Measurements from ENCODE around the gene TMEM187. TPM values are rescaled to one million over a fixed set of nuclear protein-coding genes. Genes with fewer than 3 reads are reported as not detected.
A peak's percentile ranks its signal among the peaks of the same experiment; 100 is the strongest.

TMEM187 gene
- total and polyA plus RNA-seq, 2 donors (not counting 3 experiments of a cell fraction or from before 2014, with no cell fraction given) = 2.6 to 15.7 TPM

- H3K9ac ChIP-seq (replicated peaks; ENCODE audit: extremely low read depth, insufficient read depth, low read length) = no peak overlapping the region
- H4K20me1 ChIP-seq (replicated peaks; ENCODE audit: control insufficient read depth, extremely low read depth, insufficient read depth, low read length) = no peaks in the 10 kb centered on the region
- H3K4me2 ChIP-seq (ENCODE audit: insufficient read depth, low read length) = no peak overlapping the region
- POLR2A ChIA-PET = no interaction called here
- peak overlapping the region; percentile 48 for H2AFZ ChIP-seq (ENCODE audit: low read depth, low read length)
- H3K36me3 ChIP-seq (ENCODE audit: control insufficient read depth in 2 of 2, extremely low read depth in 1 of 2, insufficient read depth in 2 of 2, low read length in 2 of 2) = no peaks in the 10 kb centered on the region
- H3K27ac ChIP-seq (ENCODE audit: insufficient read depth, low read depth, low read length) = no peak overlapping the region
- no peak overlapping the region for H3K4me3 ChIP-seq (replicated peaks in 1 of 3; ENCODE audit: insufficient read depth in 1 of 3, low read depth in 1 of 3, low read length in 3 of 3)
- DNase-seq (ENCODE audit: low read depth, low spot score) (no peak), FAIRE-seq (peak; percentile 54)
- H3K9me1 ChIP-seq (replicated peaks; ENCODE audit: control insufficient read depth, extremely low read depth, insufficient read depth, low read length) = no peaks in the 10 kb centered on the region
- dilution Hi-C loops (cut with MboI; ENCODE audit: extremely low pct_ligation_motif_present, low sequenced_read_pairs) (no loop called here), intact Hi-C loops (cut with micrococcal nuclease) (no loop called here)
- BruUV-seq (replicated peaks) = no TSS peak
- TF ChIP-seq FOS (IDR thresholded peaks at IDR 0.05; ENCODE audit: borderline replicate concordance, insufficient read depth, low read length) (no peak), JUN (IDR thresholded peaks at IDR 0.05; ENCODE audit: borderline replicate concordance, insufficient read depth, insufficient read length, low read depth) (no peak), EZH2 (IDR thresholded peaks at IDR 0.05; ENCODE audit: borderline replicate concordance, low read depth, low read length, severe bottlenecking) (no peak), POLR2AphosphoS5 (IDR thresholded peaks at IDR 0.05; ENCODE audit: insufficient read depth, low read depth, low read length) (no peak), POLR2A (IDR thresholded peaks at IDR 0.05; ENCODE audit: low read depth, low read length) (no peak), MAX (IDR thresholded peaks at IDR 0.05; ENCODE audit: insufficient read depth, insufficient read length) (no peak), GATA2 (IDR thresholded peaks at IDR 0.05; ENCODE audit: insufficient read depth, insufficient read length, low read depth, low read length) (no peak), CTCF (IDR thresholded peaks at IDR 0.05; ENCODE audit: extremely low read depth in 1 of 2, insufficient read depth in 1 of 2, low read depth in 1 of 2, low read length in 2 of 2) (no peak), MYC (IDR thresholded peaks at IDR 0.05; ENCODE audit: low read depth, low read length) (no peak)
- CTCF ChIA-PET = interaction anchor here (0.6 to 1.7 kb wide), 3 partner anchors 9 to 39 kb away, joined by 3 to 8 read pairs (median 4); no protein-coding TSS in a partner anchor
- no peaks in the 10 kb centered on the region for H3K79me2 ChIP-seq (ENCODE audit: control insufficient read depth, insufficient read depth, low read length)
- no peaks in the 10 kb centered on the region for H3K9me3 ChIP-seq (replicated peaks; ENCODE audit: control insufficient read depth, insufficient read depth, low read length)
- no peaks in the 10 kb centered on the region for H3K4me1 ChIP-seq (ENCODE audit: control insufficient read depth, extremely low read depth, insufficient read depth, low read length)
- no peaks in the 10 kb centered on the region for H3K27me3 ChIP-seq (ENCODE audit: control insufficient read depth in 2 of 2, insufficient read depth in 2 of 2, low read length in 2 of 2)
Observed at GRCh38 chrX:153999359-154000037, 26.9 kb downstream of the TMEM187 start.

Measured in endothelial cell of umbilical vein (primary cell).